GM12878 (cell line): ENCODE results near the gene RBX1. TPM values are rescaled to one million over a fixed set of nuclear protein-coding genes. Genes with fewer than 3 reads are reported as not detected.
A peak's percentile ranks its signal among the peaks of the same experiment; 100 is the strongest.

Experiments used
- ATAC-seq: fragments of 200-7000 bp; cut with Tn5 transposase; 3 replicates; pipeline ENCODE4 v1.9.1; 2020; ENCODE audit warnings: mild to moderate bottlenecking, moderate library complexity
- BruUV-seq: library from RNA; stranded (reverse); fragments of 400-500 nt; replicated peaks from 2 replicates; lab custom pipeline; 2021; lab: Mats Ljungman, UMichigan
- CTCF ChIA-PET: fragments of 300-600 bp; sonication (Branson Sonifier 250); formaldehyde crosslinking; extraction: SDS; loops from one replicate; lab custom pipeline; 2021; ENCODE audit warnings: inconsistent platforms; lab: Yijun Ruan, JAX
- POLR2A ChIA-PET: fragments of 350-600 bp; formaldehyde crosslinking; extraction: SDS; loops from one replicate; lab custom pipeline; 2021; ENCODE audit warnings: inconsistent platforms; lab: Charles Lee
- RAD21 ChIA-PET: fragments of 300-600 bp; sonication (Branson Sonifier 250); formaldehyde crosslinking; loops from one replicate; lab custom pipeline; 2023; ENCODE audit warnings: antibody characterized with exemption; ENCODE audit not compliant: unreplicated experiment; lab: Charles Lee
- SMC1A ChIA-PET: fragments of 300-600 bp; sonication (Branson Sonifier 250); formaldehyde crosslinking; loops from one replicate; lab custom pipeline; 2023; ENCODE audit not compliant: unreplicated experiment, uncharacterized antibody; lab: Charles Lee
- DNase-seq: peaks from one replicate; pipeline ENCODE4 v3.0.0-alpha.2; 2011; ENCODE audit warnings: low read depth, low spot score
- FAIRE-seq: peaks from 3 replicates; lab custom pipeline; 2011; peaks lifted over from hg19 to GRCh38; lab: Jason Lieb, UNC
- H2AFZ ChIP-seq: 2 replicates; pipeline ENCODE4 v1.6.0; 2011; ENCODE audit warnings: low read depth, low read length, control low read depth; ENCODE audit not compliant: control insufficient read depth
- H3K27ac ChIP-seq: 2 replicates; pipeline ENCODE4 v1.5.1; 2011; ENCODE audit warnings: control low read depth; ENCODE audit not compliant: control insufficient read depth, insufficient read depth
- H3K27me3 ChIP-seq, 2 experiments: replicated peaks in 1 of 2; 2 replicates each; pipeline versions ENCODE4 v1.6.0 to v1.6.1; 2011; ENCODE audit warnings: low read length in 1 of 2; ENCODE audit not compliant: control insufficient read depth in 2 of 2, insufficient read depth in 2 of 2
- H3K36me3 ChIP-seq, 2 experiments: 2 replicates each; pipeline ENCODE4 v1.5.1; 2011; ENCODE audit warnings: low read length in 1 of 2; ENCODE audit not compliant: control insufficient read depth in 2 of 2, insufficient read depth in 2 of 2
- H3K4me1 ChIP-seq: 2 replicates; pipeline ENCODE4 v1.6.1; 2011; ENCODE audit warnings: mild to moderate bottlenecking, low read length, moderate library complexity, mixed read lengths; ENCODE audit not compliant: control insufficient read depth, insufficient read depth
- H3K4me2 ChIP-seq: 2 replicates; pipeline ENCODE4 v1.6.0; 2011; ENCODE audit warnings: control low read depth; ENCODE audit not compliant: control insufficient read depth, insufficient read depth
- H3K4me3 ChIP-seq: fragments of 200-600 bp; sonication (generic); 2 replicates; pipeline ENCODE4 v1.5.1; 2016
- H3K79me2 ChIP-seq: 2 replicates; pipeline ENCODE4 v1.6.0; 2011; ENCODE audit warnings: low read length; ENCODE audit not compliant: control insufficient read depth, insufficient read depth
- H3K9ac ChIP-seq: 2 replicates; pipeline ENCODE4 v1.8.0; 2011; ENCODE audit warnings: low read length, control low read depth, mixed read lengths; ENCODE audit not compliant: control insufficient read depth, insufficient read depth
- H3K9me3 ChIP-seq: replicated peaks from 3 replicates; pipeline ENCODE4 v1.5.1; 2011; ENCODE audit warnings: mild to moderate bottlenecking, low read length; ENCODE audit not compliant: control insufficient read depth, insufficient read depth
- H4K20me1 ChIP-seq: 2 replicates; pipeline ENCODE4 v1.6.0; 2011; ENCODE audit not compliant: control insufficient read depth, insufficient read depth
- STAT1 ChIP-seq: fragments of 450-650 bp; conservative IDR thresholded peaks from 2 replicates; pipeline ENCODE4 v1.6.1; 2014; ENCODE audit warnings: antibody characterized with exemption, mild to moderate bottlenecking
- ZNF274 ChIP-seq: IDR thresholded peaks from one replicate; pipeline ENCODE4 v1.8.0; 2011; ENCODE audit not compliant: insufficient read length, insufficient read depth
- ZNF622 ChIP-seq: fragments of 450-650 bp; IDR thresholded peaks from 2 replicates; pipeline ENCODE4 v1.6.1; 2017; ENCODE audit warnings: mild to moderate bottlenecking, inconsistent platforms
- WGBS: methylation state at CpG from one replicate; pipeline ENCODE4 v1.1.6; 2016; ENCODE audit warnings: low lambda C conversion rate; ENCODE audit not compliant: insufficient replicate concordance, insufficient coverage; ENCODE audit errors: missing lambda C conversion rate; 5-methylcytosine and 5-hydroxymethylcytosine counted together
- in situ Hi-C: fragments of 300-500 bp; cut with MboI; formaldehyde crosslinking; loops from 9 replicates; pipeline ENCODE4 v1.14.3; 2018; ENCODE audit warnings: mixed read lengths
- intact Hi-C: fragments of 100-400 bp; cut with micrococcal nuclease; formaldehyde crosslinking; loops from one replicate; pipeline ENCODE4 v1.14.2; 2022; ENCODE audit not compliant: unreplicated experiment
- polyA plus RNA-seq, 11 experiments: library from polyadenylated mRNA; depleted of rRNA in 4 of 11; unstranded in 6 of 11; stranded (reverse) in 5 of 11; fragments of >200 nt; fragmentation: Nextera tagmentation in 4 of 11; fragmentation: Illumina TruSeq in 1 of 11; extraction: Ambion mirVana in 4 of 11; extraction: Trizol in 1 of 11; gene quantifications; 1 replicate in 1 of 11; 2 replicates in 10 of 11; pipeline versions ENCODE4 v1.2.1 to v1.2.3, GENCODE V29; 2011 to 2016; ENCODE audit warnings: inconsistent platforms in 2 of 11, missing spikeins in 2 of 11, low read depth in 1 of 11
- total RNA-seq, 4 experiments: library from RNA; depleted of rRNA in 3 of 4; stranded (reverse); fragments of >200 nt in 3 of 4; fragmentation: Illumina TruSeq in 1 of 4; extraction: Trizol in 1 of 4; gene quantifications; 2 replicates each; pipeline versions ENCODE4 v1.2.1 to v1.2.3, GENCODE V29; 2013 to 2021
- TF ChIP-seq, protein P1 (sequence below): fragments of 450-650 bp; IDR thresholded peaks from 2 replicates; pipeline ENCODE4 v1.6.1; 2018; ENCODE audit warnings: borderline replicate concordance, mild to moderate bottlenecking; ENCODE audit not compliant: partially characterized antibody

RBX1 gene
- total and polyA plus RNA-seq, 10 of the 15 experiments (the other 5 are each of a cell fraction or from before 2014, with no cell fraction given) = 71.2 to 468 (median 184) TPM

DNA sequence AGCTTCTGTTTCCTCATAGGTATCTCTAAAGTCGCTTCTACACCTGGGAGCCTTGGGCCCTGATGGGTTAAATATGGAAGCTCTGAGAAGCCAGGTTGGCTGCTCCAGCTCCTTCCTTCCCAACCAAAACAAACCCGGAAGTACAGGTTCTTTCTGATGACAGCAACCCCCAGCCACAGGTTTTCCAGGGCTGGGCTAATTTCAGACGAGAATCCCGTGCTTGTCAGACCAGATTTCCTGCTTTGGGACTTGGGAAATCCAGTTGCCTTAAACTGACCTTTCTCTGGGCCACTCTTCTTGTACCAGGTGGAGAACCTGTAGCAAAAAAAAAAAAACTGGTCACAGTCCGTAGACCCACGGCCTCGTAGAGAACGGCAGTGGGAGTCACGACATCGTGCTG, 51.9 kb downstream of the RBX1 start:
- ChIA-PET POLR2A (interaction anchor here (0.6 kb wide), 1 partner anchor 66 kb away, joined by 3 read pairs; no protein-coding TSS in a partner anchor), CTCF (interaction anchor here (0.6 to 1.4 kb wide), 4 partner anchors 29 to 235 kb away, joined by 3 read pairs; no protein-coding TSS in a partner anchor), SMC1A (interaction anchor here (1.0 to 2.0 kb wide), 4 partner anchors 14 to 89 kb away, joined by 3 to 4 read pairs (median 4); no protein-coding TSS in a partner anchor), RAD21 (interaction anchor here (0.8 kb wide), 1 partner anchor 235 kb away, joined by 3 read pairs; no protein-coding TSS in a partner anchor)
- Histone ChIP-seq H3K9me3 (no peaks in the 10 kb centered on the region), H3K36me3 (no peaks in the 10 kb centered on the region), H3K27ac (no peak overlapping the region), H3K79me2 (no peaks in the 10 kb centered on the region), H4K20me1 (no peaks in the 10 kb centered on the region), H3K4me2 (no peak overlapping the region), H2AFZ (0 out of 2 replicates have a peak overlapping the region, but pooled peaks have one; percentile 12), H3K4me3 (no peak overlapping the region), H3K27me3 (no peaks in the 10 kb centered on the region), H3K4me1 (no peaks in the 10 kb centered on the region), H3K9ac (no peak overlapping the region)
- in situ Hi-C loops = no loop called here
- WGBS = 44% methylated on average over 10 of the region's 10 CpGs
- TF ChIP-seq STAT1 = no peak
- TF ChIP-seq, protein P1, sequence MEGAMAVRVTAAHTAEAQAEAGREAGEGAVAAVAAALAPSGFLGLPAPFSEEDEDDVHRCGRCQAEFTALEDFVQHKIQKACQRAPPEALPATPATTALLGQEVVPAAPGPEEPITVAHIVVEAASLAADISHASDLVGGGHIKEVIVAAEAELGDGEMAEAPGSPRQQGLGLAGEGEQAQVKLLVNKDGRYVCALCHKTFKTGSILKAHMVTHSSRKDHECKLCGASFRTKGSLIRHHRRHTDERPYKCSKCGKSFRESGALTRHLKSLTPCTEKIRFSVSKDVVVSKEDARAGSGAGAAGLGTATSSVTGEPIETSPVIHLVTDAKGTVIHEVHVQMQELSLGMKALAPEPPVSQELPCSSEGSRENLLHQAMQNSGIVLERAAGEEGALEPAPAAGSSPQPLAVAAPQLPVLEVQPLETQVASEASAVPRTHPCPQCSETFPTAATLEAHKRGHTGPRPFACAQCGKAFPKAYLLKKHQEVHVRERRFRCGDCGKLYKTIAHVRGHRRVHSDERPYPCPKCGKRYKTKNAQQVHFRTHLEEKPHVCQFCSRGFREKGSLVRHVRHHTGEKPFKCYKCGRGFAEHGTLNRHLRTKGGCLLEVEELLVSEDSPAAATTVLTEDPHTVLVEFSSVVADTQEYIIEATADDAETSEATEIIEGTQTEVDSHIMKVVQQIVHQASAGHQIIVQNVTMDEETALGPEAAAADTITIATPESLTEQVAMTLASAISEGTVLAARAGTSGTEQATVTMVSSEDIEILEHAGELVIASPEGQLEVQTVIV = no peak
- TF ChIP-seq ZNF274 = no peak
- no peak for TF ChIP-seq ZNF622
- intact Hi-C loops = no loop called here
- ATAC-seq (no peak), DNase-seq (no peak), FAIRE-seq (no peak)
- no TSS peak for BruUV-seq
